AG08395 (cell line): Measurements from ENCODE around the gene RERE.

Experiments used
- DNase-seq: peaks from one replicate; pipeline ENCODE4 v3.0.0; 2012; ENCODE audit warnings: mixed read lengths, low spot score

The RERE gene

DNA sequence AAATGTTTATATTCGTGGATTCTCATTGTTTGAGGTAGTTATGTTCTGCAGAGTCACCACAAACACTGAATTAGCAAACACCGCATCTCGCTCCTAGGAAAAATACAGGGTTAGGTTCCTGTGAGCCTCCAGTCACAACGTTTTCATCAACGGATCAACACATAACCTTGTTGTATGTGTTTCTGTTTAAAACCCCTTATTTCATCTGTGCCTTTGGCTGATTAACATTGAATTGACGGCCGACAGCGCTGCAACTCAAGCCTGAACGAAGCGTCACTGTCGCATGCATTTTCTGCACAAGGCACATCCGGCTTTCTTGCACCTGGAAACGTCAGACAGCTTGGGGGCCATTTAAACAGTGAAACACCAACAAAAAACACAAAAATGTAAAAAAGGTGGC is 491.2 kb downstream of the RERE start:
- DNase-seq = no peak

DNA sequence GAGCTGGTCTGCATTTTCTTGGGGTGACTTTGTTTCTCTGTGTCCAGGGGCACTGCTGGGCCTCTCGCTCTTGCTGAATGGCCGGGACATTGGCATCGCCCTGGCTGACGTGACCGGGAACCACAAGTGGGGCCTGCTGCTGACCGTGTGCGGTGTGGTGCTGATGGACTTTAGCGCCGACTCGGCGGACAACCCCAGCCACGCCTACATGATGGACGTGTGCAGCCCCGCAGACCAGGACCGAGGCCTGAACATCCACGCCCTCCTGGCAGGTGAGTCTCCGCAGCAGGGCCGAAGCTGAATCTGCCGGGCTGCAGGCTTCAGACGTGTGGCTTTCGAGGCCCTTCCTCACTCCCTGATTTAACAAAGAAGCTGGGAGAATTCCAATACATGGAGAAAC is 491.7 kb downstream of the RERE start:
- no peak for DNase-seq

DNA sequence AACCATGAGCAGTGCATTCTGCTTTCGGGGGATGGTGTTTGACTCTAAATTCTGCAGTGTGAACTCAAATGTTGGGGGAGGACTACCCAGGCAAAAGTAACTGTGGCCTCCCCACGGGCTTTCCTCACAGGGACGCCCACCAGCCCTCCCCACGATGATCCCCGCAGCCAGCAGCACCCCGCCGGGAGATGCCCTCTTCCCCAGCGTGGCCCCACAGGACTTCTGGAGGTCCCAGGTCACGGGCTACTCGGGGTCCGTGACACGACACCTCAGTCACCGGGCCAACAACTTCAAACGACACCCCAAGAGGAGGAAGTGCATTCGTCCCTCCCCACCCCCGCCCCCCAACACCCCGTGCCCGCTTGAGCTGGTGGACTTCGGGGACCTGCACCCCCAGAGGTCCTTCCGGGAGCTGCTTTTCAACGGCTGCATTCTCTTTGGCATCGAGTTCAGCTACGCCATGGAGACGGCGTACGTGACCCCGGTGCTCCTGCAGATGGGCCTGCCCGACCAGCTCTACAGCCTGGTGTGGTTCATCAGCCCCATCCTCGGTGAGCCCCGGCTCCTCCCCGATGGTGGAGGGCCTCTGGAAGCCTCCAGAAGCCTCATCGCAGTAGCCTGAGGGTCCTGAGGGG is 493.1 kb downstream of the RERE start:
- DNase-seq = no peak

DNA sequence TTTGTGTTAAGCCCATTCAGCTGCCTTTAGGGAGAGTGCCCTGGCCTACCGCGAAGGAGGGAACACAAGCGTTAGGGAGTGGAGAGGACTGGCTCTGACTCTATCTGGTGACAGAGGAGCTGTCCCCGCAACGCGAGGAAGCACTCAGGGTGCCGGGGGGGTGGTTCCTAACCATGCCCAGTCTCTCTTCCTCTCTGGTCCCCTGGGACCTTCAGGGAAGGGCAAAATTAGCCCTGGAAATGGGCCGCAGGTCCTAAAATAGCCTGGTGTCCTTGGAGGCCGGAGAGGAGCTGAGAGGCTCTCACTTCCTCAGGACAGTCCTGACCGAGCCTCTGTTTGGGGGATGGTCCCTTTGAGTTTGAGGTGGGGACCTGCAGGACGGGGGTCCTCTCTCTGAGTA is 493.7 kb downstream of the RERE start:
- no peak for DNase-seq

DNA sequence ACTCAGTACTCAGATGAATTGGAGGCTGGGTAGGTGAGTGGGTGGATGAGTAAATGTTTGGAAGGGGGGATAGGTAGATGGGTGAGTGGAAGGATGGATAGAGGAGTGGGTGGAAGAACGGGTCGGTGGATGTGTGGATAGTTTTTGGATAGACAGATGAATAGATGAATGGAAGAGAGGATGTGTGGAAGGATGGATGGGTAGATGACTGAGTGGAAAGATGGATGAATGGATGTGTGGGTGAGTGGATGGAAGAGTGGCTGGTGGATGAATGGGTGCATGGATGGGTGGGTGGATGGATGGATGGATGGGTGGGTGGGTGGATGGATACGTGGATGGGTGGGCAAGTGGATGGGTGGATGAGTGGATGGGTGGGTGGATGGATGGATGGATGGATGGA is 495.8 kb downstream of the RERE start:
- DNase-seq = no peak

DNA sequence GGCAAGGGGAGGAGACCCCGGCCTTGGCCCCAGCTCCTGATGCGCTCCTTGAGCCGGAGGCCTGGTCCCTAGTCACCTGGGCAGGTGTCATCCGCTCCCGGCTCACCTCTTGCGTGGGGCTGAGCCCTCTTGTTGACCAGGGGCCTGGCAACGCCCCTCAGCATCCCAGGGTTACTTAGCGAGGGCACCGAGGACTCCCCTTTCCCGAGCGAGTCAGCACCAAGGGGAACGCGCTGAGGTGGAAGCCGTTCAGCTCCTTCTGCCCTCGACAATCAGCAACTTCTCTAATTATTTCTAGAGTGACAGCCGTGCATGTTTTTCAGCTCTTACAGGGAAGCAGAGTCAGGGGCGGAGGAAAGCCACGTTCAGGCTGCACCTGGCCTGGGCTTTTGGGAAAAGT is 499.0 kb downstream of the RERE start:
- DNase-seq = no peak

DNA sequence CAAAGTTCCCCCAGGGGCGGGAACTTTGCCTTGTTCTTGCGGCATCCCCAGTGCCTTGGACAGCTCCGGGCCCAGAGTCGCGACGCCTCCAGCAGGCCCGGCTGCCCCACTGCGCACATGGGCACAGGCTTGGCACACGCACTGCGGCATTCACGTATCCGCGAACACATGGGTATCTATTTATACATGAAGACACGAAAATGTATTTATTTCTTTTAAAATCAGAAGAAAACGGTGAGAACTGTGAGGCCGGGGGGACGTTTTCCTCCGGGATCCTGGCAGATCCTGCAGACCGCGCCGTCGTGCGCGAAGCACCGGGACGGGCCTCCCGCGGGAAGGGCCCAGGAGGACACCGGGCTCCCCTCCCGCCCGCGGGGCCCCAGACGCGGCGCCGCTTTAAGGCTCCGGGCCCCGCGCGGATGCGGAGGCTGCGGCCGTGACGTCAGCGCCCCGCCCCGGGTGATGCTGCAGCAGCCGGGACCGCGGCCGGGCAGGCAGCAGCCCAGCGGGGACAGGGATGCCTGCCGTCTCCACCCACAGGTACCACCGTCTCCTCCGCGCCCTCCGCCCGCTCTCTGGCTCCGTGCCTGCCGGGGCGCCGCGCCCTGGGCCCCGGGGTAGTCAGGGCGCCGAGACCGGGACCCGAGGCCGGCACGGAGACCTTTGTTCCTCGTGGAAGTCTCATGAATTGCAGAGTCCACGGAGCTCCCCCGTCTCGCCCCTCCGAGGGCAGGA is 499.6 kb downstream of the RERE start, which contains the start of gene SLC45A1:
TSS of gene SLC45A1 (plus strand) at position 468 of the 735 bp plus-strand sequence. CDS start 6,216 bp downstream, outside the sequence.
- peak; percentile 86 for DNase-seq

DNA sequence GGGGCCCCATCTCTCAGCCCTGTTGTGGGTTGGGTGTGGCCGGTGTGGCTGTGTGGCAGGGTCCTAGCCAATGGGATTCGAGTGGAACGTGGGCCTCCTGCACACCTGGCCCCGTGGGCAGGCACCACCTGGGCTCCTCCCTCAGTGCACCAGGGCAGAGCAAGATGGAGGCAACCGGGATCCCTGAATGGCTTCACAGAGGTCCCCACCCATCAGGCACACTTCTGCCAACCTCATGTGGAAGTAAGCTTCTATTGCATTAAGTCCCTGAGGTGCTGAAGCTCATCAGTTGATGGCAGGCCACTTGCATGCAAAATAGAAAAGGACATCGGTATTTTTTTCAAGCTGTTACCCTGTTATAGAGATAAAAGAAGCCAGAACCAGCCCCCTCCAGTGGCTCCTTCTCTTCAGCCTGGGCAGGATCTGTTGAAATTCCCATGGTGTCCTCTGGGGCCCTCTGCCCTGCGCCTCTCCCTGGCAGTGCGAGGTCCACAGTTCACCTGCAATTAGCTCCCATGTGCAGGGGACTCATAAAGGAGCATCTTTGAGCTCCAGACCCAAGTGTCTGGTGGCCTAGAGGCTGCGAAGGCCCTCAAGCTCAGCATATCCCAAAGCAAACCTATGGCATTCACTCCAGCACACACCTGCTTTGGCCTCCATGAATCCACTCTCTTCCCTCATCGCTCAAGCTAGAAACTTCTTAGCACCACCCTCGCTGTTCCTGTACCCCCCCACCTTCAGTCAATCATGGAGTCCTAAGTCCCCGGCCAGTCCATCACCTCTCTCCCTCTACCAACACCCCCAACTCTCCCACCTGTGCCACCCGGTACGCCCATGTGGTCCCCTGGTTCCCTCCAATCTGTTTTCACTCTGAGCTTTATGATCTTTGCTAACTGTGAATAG is 501.6 kb downstream of the RERE start:
- DNase-seq = no peak

DNA sequence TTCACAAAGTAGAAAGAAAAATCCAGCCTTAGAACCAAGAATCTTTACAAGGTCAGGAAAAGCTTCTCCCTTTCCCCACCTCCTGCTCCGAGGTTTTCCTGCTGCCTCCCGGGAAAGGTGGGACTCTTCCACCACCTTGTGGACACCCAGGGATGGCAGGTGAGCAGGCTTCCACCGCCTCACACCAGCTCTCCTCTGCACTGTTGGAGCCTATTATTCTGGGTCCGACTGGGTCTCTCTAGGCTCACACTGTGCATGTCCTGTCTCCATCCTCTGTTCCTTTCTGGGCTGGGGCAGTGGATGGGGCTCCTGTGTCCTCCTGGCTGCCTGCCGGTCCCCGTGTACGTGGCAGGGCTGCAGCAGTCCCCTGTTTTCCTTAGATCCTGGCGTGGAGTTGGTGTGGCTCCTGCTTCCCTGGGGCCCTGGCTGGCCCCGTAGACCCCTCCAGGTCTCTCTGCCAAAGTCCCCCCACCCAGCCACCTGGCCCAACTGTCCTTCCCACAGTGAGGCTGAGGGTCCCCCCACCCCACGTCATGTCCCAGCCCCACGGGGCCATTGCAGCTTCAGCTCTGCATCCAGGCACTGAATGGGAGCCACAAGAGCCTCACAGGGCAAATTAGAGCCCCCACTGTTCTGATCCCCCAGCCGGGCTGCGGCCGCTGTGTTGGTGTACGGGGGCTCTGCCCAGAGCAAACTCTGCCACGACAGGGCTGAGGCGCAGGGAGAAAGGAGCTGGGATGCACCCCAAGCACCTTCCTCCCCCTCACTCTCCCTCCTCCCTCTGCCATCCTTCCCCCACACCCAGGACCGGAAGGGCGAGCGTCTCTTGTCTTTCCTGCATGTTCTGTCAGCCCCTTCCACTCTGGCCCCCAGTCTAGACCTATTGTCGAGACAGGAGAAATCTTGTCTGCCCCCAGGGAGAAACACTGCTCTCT is 502.8 kb downstream of the RERE start:
- peak; percentile 87 for DNase-seq

DNA sequence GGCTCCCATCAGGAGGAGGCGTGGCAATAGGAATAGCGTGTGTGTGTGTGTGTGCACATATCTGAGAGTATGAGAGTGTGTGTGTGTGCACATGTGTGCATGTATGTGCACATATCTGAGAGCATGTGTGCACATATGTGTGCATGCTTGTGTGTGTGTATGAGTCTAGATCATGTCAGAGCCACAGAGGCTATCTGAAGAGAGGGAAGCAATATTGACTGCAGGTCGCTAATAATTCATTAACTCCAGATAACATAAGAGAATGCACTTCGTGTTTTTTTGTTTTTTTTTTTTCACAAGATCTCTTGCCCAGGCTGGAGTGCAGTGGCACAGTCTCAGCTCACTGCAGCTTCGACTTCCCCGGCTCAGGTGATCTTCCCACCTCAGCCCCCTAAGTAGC is 504.2 kb downstream of the RERE start:
- no peak for DNase-seq

DNA sequence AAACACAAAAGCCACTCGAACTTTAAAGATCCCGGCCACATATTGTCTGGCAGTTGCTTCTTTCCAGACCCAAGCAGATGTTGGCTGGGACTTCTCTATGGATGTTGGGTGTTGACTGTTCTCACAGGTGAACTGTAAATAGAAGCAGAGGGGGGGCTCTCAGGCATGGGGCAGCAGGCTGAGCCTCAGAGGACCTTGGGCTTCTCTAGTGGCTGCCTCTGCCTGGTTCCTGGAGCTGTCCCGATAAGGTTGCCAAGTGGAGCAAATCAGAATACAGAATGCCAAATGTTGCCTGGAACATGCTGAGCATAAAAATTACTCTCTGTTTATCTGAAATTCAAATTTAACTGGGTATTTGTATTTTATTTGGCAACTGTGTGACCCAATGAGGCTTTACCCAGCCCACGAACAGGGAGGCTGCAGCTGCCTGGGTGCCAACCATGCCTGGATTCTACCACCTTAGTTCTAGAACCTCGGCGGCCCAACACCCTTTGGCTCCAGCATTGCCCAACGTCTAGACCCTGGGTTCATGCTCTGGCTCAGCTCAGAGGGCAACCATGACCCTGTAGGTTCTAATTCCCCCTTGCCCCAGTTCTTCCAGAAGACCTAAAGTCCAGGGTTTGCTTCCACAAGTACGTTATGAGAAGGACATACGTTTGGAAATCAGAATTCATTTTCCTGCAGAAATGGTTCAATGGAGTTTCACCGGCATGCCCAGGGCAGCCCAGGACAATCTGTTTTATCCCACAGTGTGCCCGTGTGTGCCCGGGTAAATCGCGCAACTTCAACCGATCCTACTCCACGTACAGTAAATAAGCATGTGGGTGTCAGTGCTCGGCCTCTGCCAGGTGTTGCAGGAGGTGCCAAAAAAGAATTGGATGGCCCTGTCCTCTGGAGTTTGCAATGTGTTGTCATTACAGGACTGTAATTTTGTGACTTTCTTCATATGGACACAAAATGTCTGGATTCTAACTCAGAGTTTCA is 504.9 kb downstream of the RERE start:
- DNase-seq = no peak

DNA sequence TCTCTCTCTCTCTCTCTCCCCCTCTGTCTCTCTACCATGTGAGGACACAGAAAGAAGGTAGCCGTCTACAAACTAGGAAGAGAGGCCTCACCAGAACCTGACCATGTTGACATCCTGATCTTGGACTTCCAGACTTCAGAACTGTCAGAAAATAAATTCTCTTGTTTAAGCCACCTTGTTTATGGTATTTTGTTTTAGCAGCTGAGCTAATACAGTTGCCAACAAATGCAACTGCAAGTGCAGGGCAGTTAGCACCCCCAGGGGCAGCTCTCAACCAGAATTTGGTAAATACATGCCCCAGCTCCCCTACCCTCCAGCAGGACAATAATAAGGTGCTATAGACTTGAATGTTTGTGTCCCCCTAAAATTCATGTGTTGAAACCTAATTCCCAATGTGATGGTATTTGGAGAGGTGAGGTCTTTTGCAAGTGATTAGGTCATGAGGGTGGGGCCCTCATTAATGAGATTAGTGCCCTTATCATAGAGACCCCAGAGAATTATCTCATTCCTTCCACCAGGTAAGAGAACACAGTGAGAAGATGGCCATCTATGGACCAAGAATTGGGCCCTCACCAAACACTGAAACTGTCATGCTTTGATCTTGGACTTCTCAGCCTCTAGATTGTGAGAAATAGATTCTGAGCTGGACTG is 506.2 kb downstream of the RERE start:
- DNase-seq = no peak

DNA sequence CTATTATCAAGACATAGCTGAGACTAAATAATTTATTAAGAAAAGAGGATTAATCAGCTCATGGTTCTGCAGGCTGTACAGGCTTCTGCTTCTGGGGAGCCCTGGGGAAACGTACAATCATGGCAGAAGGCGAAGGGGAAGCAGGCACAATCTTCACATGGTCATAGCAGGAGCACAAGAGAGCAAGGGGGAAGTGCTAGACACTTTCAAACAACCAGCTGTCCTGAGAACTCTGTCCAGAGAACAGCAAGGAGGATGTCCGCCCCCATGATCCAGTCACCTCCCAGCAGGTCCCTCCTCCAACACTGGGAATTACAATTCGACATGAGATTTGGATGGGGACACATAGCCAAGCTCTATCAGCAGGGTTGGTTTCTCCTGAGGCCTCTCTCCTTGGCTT is 509.8 kb downstream of the RERE start:
- DNase-seq = no peak

DNA sequence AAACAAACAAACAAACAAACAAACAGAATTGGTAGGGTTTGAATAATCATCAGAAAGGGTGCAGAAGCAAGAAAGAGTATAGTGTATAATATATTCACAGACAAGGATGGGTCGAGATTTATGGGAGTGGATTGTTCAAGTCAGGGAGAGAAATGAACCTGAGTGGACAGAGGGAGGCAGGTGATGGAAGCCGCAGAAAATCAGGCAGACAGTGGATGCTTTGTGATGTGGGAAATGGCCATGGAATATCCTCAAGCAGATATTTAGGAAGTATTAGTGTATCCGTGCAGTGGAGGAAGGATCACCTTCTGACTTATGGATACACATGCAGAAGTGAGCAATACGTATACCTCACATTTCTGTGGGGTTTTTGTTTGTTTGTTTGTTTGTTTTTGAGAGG is 513.6 kb downstream of the RERE start:
- DNase-seq = no peak

DNA sequence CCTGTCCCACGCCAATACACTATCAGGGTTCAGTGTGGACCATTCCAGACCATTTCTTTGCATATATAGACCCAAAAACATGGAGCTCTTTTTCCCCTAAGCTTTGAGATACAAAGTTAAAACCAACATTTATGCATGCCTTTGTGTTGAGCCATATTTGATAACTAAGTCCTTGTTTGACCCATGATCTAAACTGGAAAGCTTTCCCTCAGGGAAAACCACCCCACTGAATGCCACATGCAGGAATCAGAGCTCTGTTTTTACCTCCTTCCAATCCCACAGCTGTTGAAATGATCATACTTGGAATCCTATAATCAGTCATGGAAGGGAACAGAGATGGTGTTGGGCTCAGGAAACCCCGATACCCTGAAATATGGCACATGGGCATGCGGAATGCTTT is 514.3 kb downstream of the RERE start:
- peak; percentile 21 for DNase-seq
